ENCODE measurements around the gene ANO4. TPM values are rescaled to one million over a fixed set of nuclear protein-coding genes. Genes with fewer than 3 reads are reported as not detected.

Gene ANO4
- total RNA-seq, result not detected

DNA sequence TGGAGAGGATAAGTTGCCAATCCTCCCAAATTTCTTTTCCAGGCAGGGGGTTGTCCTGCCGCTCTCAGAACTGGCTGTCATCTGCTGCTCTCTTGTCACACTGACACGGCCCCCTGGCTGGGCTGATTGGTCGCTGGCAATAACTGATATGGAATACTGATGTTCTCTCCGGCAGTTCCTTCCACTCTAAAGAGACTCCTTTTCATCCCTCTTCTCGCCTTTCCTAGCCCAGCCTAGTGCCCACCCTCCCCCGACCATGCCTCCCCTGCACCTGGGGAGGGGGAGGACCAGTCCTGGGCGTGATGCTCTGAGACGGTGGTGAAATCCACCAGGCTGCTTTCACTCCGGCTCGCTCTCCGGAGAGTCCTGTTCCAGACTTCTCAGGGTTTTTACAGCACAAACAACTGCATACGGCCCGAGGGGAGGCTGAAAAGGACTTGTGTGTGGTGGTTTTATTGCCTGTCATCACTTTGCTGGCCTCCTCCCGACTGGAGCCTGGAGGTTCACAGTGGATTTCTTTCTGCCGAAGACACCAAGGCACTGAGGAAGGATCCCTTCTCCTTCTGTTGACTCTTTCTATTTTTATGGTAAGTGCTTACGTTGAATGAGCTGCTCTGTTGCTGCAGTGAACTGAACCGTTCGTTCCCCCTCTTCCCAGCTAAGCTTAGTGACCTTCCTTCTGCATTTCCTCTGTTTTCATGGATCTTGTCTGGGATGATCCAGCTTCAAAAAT is at the start of gene ANO4:
Gene ANO4, plus strand, starts transcription at position 336 of the 733 bp plus-strand sequence. CDS start 107,010 bp downstream, outside the sequence.
- H3K4me1 Mint-ChIP-seq, result no peaks in the 10 kb centered on the region
- DNase-seq, result no peak
- no peak within 1 kb of the TSS for H3K27ac Mint-ChIP-seq
- no peaks in the 10 kb centered on the region for H3K36me3 Mint-ChIP-seq
- H3K9me3 Mint-ChIP-seq, result no peaks in the 10 kb centered on the region
- H3K4me3 Mint-ChIP-seq, result no peak within 1 kb of the TSS
- H3K27me3 Mint-ChIP-seq, result peaks cover 21% of the 10 kb centered on the region

DNA sequence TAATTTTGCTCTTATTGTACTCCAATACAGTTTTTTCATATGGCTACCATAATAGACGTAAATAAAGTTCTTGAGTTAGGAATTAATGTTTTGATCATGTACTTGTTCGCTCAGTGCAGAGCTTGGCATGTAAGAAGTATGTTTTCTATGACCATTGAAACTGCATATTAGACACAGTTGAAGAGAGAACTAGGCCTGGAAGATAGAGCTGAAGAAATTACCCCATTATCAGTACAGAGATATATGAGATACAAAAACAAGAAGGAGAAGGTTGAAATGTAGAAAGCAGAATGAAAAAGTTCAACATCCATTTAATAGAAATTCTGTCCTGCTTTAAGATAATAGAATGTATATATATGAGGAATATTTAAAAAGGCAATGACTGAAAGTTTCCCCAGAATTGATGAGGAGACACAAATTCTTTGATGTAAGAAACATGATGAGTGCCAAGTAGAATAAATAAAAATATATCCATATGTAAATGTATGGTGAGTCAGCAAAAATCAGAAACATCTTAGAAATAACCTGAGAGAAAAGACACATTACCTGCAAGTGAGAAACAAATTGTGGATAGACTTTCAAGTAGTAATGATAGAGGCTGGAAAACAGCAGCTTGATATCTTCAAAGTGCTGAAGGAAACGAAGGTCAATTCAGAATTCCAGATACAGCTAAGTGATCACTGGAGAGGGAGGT is 49.1 kb upstream of the ANO4 start:
- H3K9me3 Mint-ChIP-seq, result peaks cover 3% of the 10 kb centered on the region
- no peak overlapping the region for H3K4me3 Mint-ChIP-seq
- H3K4me1 Mint-ChIP-seq, result no peaks in the 10 kb centered on the region
- peaks cover 3% of the 10 kb centered on the region for H3K27me3 Mint-ChIP-seq
- DNase-seq, result no peak
- H3K27ac Mint-ChIP-seq, result no peak overlapping the region
- no peaks in the 10 kb centered on the region for H3K36me3 Mint-ChIP-seq

DNA sequence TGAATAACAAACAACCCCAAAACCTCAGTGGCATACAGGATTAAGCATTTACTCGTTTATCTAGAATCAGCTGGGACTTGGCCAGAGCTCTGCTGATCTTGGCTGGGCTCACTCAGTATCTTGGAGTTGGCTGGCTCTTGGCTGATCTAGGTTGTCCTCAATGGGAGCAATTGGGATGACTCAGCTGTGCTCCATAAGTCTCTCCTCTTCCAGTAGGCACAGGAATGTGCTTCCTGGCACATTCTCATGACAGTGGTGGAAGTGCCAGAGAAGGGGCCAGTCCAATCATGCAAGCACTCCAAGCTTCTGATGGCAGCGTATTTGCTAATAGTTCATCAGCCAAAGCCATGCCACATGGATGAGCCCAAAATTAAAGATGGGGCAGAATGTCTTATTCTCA is 41.7 kb upstream of the ANO4 start:
- Mint-ChIP-seq H3K4me3 (no peak overlapping the region), H3K9me3 (no peaks in the 10 kb centered on the region), H3K27me3 (peaks cover 3% of the 10 kb centered on the region), H3K4me1 (no peaks in the 10 kb centered on the region), H3K36me3 (no peaks in the 10 kb centered on the region), H3K27ac (no peak overlapping the region)
- DNase-seq, result no peak

DNA sequence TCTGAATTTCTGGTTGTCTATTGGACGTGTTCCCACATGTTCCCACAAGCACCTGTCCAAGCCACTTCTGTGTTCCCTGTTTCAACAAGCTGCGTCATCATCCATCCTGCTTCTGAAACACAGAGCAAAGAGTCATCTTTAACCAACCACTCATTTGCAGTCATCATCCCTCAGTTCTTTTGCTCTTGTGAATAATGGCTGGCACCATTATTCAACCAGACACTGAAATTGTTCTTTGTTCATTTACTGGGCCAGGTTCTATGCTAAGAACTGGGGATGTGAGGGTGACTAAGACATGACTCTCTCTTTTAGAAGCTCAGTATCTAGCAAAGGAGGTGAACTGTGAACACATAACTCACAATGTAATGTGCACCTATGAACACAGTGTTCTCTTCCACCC is 40.7 kb upstream of the ANO4 start:
- Mint-ChIP-seq H3K36me3 (no peaks in the 10 kb centered on the region), H3K27ac (no peak overlapping the region), H3K27me3 (peaks cover 1% of the 10 kb centered on the region), H3K4me1 (no peaks in the 10 kb centered on the region), H3K9me3 (no peaks in the 10 kb centered on the region), H3K4me3 (no peak overlapping the region)
- no peak for DNase-seq

DNA sequence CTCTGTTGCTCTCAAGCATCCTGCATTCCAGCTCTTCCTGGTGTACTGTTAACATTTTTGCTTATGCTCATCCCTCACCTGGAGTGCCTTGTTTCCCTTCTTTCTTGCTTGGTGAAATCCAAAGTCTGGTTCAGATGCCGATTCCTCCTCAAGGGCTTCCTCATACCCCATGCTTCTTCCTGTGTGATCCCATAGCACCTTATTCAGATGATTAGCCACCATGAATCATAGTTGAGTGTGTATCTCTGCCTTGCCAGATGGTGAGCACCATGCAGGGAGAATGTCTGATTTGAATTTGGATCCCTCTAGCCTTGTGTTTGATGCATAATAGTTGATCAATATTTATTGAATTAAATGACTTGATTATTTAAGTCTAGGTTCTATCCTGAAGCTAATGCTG is 39.4 kb upstream of the ANO4 start:
- Mint-ChIP-seq H3K36me3 (no peaks in the 10 kb centered on the region), H3K27ac (no peak overlapping the region), H3K4me3 (no peak overlapping the region), H3K4me1 (no peaks in the 10 kb centered on the region), H3K9me3 (no peaks in the 10 kb centered on the region), H3K27me3 (no peaks in the 10 kb centered on the region)
- DNase-seq, result no peak

DNA sequence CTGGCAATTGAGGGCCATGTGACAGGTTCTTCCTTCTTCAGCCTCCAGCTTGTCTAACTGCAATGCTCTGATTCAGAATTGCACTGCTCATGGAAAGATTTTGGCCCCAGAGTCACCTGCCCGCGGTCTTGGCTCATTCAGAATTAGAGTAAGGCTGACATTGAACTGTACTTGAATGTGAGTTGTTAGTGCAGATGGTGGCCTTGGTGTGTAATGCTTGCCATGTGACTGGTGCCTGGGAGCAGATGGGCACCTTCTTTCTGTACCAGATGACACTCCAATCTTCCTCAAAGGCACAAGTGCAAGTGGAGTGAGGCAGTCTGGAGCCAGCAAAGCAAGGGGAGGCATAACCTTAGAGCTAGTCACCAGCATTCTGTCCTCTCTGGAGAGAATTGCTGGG is 36.5 kb upstream of the ANO4 start:
- Mint-ChIP-seq H3K9me3 (no peaks in the 10 kb centered on the region), H3K27me3 (peaks cover 5% of the 10 kb centered on the region), H3K27ac (no peak overlapping the region), H3K4me3 (no peak overlapping the region), H3K36me3 (no peaks in the 10 kb centered on the region), H3K4me1 (no peaks in the 10 kb centered on the region)
- DNase-seq, result no peak

DNA sequence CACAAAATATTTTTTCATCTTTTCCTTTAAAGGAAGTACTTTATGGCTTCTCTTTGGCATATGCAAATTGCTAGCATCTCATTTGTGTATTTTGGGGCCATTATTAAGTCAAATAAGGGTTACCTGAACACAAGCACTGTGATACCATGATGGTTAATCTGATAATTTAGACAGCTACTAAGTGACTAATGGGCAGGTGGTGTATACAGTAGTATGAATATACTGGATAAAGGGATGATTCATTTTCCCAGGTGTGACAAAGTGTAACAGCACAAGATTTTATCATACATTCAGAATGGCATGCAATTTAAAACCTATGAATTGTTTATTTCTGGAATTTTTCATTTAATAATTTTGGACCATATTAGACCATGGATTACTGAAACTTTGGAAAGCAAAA is 27.2 kb upstream of the ANO4 start:
- H3K9me3 Mint-ChIP-seq, result peaks cover 5% of the 10 kb centered on the region
- H3K4me1 Mint-ChIP-seq, result no peaks in the 10 kb centered on the region
- H3K27me3 Mint-ChIP-seq, result no peaks in the 10 kb centered on the region
- H3K36me3 Mint-ChIP-seq, result no peaks in the 10 kb centered on the region
- no peak for DNase-seq
- H3K4me3 Mint-ChIP-seq, result no peak overlapping the region
- H3K27ac Mint-ChIP-seq, result no peak overlapping the region

DNA sequence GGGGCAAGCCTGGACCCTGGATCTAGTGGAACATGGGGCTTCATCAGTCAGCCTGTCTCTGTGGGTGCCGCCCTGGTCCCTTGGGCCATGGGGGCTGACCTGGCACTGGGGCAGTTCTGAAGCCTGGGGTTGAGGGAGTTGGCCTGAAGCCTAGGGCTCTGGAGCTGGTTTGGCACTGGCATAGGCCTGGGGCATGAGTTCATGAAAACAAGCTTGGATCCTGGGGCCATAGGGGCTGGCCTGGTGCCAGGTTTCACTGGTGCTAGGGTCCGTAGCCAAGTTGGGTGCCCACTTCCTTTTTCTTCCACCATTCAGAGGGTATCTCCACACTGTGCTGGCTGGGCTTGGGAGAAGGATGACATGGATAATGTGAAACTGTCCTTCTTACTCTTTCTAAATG is 26.6 kb upstream of the ANO4 start:
- Mint-ChIP-seq H3K27ac (no peak overlapping the region), H3K36me3 (no peaks in the 10 kb centered on the region), H3K27me3 (no peaks in the 10 kb centered on the region), H3K4me3 (no peak overlapping the region), H3K9me3 (peaks cover 5% of the 10 kb centered on the region), H3K4me1 (no peaks in the 10 kb centered on the region)
- DNase-seq, result no peak

DNA sequence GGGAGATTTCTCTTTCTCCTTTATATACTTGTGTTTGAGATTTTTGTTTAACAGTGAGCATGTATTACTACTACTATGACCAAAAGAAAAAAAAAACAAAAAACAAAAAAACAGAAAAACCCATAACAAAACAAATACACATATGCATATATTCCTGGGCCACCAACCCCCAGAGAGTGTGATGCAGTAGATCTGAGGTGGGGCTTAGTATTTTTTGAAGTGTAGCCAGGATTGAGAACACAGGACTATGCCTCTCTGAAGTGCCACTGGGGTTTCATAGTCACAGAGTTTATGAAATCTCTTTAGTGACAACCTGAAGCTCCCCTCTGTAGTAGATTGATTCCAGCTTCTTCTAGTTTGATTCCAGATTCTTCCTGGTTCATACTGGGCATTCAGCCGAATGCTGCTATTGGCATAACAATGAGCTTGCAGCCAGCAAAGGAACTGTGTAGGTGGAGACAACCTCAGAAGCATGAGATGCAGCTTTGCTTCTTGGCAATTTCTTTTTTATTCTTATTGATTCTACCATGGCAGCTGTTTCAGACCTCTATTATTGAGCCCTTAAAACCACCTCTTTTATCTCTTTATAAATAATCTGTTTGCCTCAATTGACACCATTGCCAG is 15.5 kb upstream of the ANO4 start:
- DNase-seq, result no peak
- Mint-ChIP-seq H3K27ac (no peak overlapping the region), H3K9me3 (no peaks in the 10 kb centered on the region), H3K36me3 (no peaks in the 10 kb centered on the region), H3K27me3 (no peaks in the 10 kb centered on the region), H3K4me3 (no peak overlapping the region), H3K4me1 (no peaks in the 10 kb centered on the region)

DNA sequence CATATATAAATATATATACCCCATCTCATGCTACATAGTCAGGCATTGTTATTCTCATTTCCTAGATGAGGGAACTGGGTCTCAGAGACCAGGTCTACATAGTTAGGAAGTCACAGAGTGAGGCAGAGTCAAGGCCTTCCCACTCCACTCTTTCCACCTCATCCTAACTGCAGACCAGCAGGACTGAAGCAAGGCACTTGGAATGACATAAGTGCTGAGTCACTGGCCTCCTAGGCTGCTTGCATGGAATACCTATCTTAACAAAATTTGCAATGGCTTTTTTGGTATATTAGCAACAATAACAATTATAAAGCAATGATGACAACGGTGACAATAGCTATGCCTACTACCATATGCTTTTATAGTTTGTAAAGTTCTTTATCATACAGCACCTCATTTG is 5.4 kb upstream of the ANO4 start:
- Mint-ChIP-seq H3K4me3 (no peak overlapping the region), H3K27ac (no peak overlapping the region), H3K4me1 (no peaks in the 10 kb centered on the region), H3K9me3 (no peaks in the 10 kb centered on the region), H3K27me3 (peaks cover 13% of the 10 kb centered on the region), H3K36me3 (no peaks in the 10 kb centered on the region)
- no peak for DNase-seq

DNA sequence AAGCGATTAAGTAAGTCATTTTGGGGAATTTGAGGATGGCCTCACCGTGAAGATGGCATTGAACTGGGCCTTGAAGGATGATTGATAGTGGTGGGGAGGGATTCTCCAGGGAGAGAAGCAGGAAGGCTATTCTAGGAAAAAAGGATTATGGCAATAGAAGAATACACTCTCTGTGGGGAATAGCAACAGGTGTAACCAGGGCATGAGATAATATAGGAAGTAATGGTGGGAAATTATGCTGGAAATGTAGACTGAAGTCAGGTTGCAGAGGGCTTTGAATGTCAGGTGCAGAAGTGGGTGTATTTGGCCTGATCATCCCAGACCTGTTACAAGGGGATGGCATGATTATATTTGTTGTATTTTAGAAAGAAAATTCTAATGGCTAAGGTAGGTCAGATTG is 4.6 kb upstream of the ANO4 start:
- Mint-ChIP-seq H3K4me3 (no peak overlapping the region), H3K4me1 (no peaks in the 10 kb centered on the region), H3K27ac (no peak overlapping the region), H3K27me3 (peaks cover 21% of the 10 kb centered on the region), H3K9me3 (no peaks in the 10 kb centered on the region), H3K36me3 (no peaks in the 10 kb centered on the region)
- no peak for DNase-seq

DNA sequence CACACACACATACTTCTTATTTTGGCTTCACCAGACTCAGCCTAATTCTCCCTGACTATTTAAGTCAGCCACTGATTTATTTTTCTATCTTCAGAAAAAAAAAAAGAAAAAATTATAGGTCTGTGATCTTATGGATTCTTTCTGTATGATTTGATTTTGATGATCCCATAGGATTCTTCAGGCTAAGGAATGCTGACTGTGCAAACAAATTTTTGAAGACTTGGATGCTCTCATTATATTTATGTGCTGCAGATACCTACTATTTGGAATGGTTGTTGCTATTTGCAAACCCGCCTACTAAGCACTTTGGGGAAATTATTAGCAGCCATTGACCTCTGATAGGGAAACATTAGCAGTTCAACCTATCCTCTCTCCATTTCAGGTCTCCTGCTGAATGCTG is 4.0 kb upstream of the ANO4 start:
- Mint-ChIP-seq H3K27me3 (peaks cover 24% of the 10 kb centered on the region), H3K27ac (no peak overlapping the region), H3K4me1 (no peaks in the 10 kb centered on the region), H3K4me3 (no peak overlapping the region), H3K36me3 (no peaks in the 10 kb centered on the region), H3K9me3 (no peaks in the 10 kb centered on the region)
- no peak for DNase-seq

DNA sequence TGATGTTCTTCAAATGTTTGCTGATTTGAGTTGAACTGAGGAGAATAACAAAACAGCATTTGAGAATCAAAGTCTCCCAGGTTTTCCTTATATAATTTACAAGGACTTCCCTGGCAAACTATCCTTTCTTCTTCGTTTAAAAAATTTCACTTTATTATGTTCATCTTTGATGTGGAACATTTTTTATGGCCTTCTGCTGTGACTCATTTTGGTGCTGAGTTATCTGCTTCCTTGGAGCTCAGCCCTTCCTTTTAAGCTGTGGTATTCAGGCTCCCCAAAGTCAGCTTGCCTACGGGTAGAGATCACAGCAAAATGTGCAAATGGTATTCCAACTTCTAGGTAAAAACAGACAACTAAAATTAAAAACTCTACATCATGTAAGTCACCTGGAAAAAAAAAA is 1.4 kb upstream of the ANO4 start:
- Mint-ChIP-seq H3K27me3 (peaks cover 21% of the 10 kb centered on the region), H3K27ac (no peak overlapping the region), H3K4me1 (no peaks in the 10 kb centered on the region), H3K4me3 (no peak overlapping the region), H3K9me3 (no peaks in the 10 kb centered on the region), H3K36me3 (no peaks in the 10 kb centered on the region)
- DNase-seq, result no peak

DNA sequence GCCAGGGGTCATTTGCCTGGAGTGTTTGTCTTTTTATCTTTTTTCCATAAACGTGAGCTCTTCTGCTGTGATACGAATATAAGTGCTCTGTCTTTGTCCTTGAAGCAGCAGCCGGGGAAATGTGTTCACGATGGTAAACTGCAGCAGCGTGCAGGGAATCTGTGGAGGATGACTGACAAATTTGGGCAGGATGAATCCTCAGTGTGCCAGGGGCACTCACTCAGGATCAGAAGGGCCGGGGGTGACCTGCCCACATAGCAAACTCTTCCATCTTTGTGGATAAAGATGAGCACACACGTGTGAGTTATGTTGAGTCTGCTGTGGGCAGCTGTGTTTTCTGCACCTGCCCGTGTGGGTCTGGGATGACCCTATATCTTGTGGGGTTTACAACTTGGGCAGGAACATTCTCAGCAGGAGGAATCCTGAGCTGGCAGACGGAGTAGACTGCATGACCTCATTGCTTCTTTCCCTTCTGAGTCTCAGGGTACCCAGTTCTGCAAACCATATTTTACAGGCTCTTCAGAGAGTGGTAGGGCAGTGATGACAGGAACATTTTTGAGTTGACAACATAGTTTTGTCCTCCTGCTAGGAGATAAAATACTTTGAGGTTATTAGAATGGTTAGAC is 711 bp downstream of the ANO4 start:
- Mint-ChIP-seq H3K4me3 (no peak overlapping the region), H3K27me3 (peaks cover 16% of the 10 kb centered on the region), H3K27ac (no peak overlapping the region), H3K36me3 (no peaks in the 10 kb centered on the region), H3K4me1 (no peaks in the 10 kb centered on the region), H3K9me3 (no peaks in the 10 kb centered on the region)
- DNase-seq, result no peak

DNA sequence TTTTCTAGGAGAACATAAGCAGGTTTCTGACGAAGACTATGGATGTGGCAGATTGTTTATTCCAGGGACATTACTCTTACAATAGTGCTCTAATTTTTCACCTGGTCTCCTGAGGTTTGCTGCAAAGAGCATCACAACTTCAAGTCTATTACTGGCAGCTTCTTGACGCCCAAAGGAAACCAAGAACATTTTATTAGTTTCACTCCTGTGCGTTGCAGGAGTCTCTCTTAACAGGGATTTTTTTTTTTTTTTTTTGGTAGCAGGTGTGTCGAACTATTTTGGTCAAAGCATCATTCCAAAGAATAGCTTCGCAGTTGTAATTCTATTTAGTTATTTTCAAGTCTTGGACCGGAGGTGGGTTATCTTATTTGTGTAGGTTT is 1.2 kb downstream of the ANO4 start:
- Mint-ChIP-seq H3K27ac (no peak overlapping the region), H3K9me3 (no peaks in the 10 kb centered on the region), H3K4me3 (no peak overlapping the region), H3K36me3 (no peaks in the 10 kb centered on the region), H3K27me3 (peaks cover 16% of the 10 kb centered on the region), H3K4me1 (no peaks in the 10 kb centered on the region)
- no peak for DNase-seq
